ENCODE measurements around the gene CLVS2. TPM values are rescaled to one million over a fixed set of nuclear protein-coding genes. Genes with fewer than 3 reads are reported as not detected.

Gene CLVS2
- total and polyA plus RNA-seq, 2 experiments from 2014 or later: 0.08 to 0.66 TPM

DNA sequence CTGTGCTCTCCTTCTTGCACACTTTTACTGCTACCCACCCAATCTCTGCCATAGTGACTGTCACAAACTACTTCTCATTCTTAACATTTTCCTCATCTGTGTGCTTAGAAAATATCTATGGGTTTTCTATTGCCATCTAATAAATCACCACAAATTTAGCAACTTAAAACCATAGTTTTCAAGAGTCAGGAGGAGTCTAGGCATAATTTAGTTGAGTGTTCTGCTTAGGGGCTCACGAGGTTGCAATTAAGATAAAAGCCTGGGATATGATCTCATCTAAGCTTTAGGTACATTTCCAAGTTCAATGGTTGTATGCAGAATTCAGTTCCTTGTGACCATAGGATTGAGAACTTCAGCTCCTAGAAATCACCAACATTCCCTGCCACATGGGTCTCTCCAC lies 98.8 kb downstream of the CLVS2 start:
- H3K4me3 Mint-ChIP-seq: no peak overlapping the region
- TF ChIP-seq, protein P1, sequence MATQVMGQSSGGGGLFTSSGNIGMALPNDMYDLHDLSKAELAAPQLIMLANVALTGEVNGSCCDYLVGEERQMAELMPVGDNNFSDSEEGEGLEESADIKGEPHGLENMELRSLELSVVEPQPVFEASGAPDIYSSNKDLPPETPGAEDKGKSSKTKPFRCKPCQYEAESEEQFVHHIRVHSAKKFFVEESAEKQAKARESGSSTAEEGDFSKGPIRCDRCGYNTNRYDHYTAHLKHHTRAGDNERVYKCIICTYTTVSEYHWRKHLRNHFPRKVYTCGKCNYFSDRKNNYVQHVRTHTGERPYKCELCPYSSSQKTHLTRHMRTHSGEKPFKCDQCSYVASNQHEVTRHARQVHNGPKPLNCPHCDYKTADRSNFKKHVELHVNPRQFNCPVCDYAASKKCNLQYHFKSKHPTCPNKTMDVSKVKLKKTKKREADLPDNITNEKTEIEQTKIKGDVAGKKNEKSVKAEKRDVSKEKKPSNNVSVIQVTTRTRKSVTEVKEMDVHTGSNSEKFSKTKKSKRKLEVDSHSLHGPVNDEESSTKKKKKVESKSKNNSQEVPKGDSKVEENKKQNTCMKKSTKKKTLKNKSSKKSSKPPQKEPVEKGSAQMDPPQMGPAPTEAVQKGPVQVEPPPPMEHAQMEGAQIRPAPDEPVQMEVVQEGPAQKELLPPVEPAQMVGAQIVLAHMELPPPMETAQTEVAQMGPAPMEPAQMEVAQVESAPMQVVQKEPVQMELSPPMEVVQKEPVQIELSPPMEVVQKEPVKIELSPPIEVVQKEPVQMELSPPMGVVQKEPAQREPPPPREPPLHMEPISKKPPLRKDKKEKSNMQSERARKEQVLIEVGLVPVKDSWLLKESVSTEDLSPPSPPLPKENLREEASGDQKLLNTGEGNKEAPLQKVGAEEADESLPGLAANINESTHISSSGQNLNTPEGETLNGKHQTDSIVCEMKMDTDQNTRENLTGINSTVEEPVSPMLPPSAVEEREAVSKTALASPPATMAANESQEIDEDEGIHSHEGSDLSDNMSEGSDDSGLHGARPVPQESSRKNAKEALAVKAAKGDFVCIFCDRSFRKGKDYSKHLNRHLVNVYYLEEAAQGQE (IDR thresholded peaks at IDR 0.05; ENCODE audit: unreplicated experiment): no peak
- no peak for TF ChIP-seq NANOG (IDR thresholded peaks at IDR 0.05; ENCODE audit: borderline replicate concordance)
- no peak for TF ChIP-seq EZH2phosphoT487 (IDR thresholded peaks at IDR 0.05; ENCODE audit: unreplicated experiment)
- TF ChIP-seq, protein P2, sequence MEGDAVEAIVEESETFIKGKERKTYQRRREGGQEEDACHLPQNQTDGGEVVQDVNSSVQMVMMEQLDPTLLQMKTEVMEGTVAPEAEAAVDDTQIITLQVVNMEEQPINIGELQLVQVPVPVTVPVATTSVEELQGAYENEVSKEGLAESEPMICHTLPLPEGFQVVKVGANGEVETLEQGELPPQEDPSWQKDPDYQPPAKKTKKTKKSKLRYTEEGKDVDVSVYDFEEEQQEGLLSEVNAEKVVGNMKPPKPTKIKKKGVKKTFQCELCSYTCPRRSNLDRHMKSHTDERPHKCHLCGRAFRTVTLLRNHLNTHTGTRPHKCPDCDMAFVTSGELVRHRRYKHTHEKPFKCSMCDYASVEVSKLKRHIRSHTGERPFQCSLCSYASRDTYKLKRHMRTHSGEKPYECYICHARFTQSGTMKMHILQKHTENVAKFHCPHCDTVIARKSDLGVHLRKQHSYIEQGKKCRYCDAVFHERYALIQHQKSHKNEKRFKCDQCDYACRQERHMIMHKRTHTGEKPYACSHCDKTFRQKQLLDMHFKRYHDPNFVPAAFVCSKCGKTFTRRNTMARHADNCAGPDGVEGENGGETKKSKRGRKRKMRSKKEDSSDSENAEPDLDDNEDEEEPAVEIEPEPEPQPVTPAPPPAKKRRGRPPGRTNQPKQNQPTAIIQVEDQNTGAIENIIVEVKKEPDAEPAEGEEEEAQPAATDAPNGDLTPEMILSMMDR (conservative IDR thresholded peaks at IDR 0.05; ENCODE audit: low read depth in 2 of 2): no peak
- TF ChIP-seq EZH2 (IDR thresholded peaks at IDR 0.05; ENCODE audit: low read depth, unreplicated experiment): no peak
- TF ChIP-seq, protein P3, sequence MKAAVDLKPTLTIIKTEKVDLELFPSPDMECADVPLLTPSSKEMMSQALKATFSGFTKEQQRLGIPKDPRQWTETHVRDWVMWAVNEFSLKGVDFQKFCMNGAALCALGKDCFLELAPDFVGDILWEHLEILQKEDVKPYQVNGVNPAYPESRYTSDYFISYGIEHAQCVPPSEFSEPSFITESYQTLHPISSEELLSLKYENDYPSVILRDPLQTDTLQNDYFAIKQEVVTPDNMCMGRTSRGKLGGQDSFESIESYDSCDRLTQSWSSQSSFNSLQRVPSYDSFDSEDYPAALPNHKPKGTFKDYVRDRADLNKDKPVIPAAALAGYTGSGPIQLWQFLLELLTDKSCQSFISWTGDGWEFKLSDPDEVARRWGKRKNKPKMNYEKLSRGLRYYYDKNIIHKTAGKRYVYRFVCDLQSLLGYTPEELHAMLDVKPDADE (IDR thresholded peaks at IDR 0.05): no peak
- no peak for TF ChIP-seq ZNF114 (CRISPR knock-in tag; IDR thresholded peaks at IDR 0.05)
- TF ChIP-seq JUNB (IDR thresholded peaks at IDR 0.05; ENCODE audit: unreplicated experiment): no peak
- TF ChIP-seq POLR2AphosphoS5 (IDR thresholded peaks at IDR 0.05; ENCODE audit: low read depth): no peak
- no peak for TF ChIP-seq ZNF331 (CRISPR knock-in tag; IDR thresholded peaks at IDR 0.05; ENCODE audit: low read depth)
- TF ChIP-seq, protein P4, sequence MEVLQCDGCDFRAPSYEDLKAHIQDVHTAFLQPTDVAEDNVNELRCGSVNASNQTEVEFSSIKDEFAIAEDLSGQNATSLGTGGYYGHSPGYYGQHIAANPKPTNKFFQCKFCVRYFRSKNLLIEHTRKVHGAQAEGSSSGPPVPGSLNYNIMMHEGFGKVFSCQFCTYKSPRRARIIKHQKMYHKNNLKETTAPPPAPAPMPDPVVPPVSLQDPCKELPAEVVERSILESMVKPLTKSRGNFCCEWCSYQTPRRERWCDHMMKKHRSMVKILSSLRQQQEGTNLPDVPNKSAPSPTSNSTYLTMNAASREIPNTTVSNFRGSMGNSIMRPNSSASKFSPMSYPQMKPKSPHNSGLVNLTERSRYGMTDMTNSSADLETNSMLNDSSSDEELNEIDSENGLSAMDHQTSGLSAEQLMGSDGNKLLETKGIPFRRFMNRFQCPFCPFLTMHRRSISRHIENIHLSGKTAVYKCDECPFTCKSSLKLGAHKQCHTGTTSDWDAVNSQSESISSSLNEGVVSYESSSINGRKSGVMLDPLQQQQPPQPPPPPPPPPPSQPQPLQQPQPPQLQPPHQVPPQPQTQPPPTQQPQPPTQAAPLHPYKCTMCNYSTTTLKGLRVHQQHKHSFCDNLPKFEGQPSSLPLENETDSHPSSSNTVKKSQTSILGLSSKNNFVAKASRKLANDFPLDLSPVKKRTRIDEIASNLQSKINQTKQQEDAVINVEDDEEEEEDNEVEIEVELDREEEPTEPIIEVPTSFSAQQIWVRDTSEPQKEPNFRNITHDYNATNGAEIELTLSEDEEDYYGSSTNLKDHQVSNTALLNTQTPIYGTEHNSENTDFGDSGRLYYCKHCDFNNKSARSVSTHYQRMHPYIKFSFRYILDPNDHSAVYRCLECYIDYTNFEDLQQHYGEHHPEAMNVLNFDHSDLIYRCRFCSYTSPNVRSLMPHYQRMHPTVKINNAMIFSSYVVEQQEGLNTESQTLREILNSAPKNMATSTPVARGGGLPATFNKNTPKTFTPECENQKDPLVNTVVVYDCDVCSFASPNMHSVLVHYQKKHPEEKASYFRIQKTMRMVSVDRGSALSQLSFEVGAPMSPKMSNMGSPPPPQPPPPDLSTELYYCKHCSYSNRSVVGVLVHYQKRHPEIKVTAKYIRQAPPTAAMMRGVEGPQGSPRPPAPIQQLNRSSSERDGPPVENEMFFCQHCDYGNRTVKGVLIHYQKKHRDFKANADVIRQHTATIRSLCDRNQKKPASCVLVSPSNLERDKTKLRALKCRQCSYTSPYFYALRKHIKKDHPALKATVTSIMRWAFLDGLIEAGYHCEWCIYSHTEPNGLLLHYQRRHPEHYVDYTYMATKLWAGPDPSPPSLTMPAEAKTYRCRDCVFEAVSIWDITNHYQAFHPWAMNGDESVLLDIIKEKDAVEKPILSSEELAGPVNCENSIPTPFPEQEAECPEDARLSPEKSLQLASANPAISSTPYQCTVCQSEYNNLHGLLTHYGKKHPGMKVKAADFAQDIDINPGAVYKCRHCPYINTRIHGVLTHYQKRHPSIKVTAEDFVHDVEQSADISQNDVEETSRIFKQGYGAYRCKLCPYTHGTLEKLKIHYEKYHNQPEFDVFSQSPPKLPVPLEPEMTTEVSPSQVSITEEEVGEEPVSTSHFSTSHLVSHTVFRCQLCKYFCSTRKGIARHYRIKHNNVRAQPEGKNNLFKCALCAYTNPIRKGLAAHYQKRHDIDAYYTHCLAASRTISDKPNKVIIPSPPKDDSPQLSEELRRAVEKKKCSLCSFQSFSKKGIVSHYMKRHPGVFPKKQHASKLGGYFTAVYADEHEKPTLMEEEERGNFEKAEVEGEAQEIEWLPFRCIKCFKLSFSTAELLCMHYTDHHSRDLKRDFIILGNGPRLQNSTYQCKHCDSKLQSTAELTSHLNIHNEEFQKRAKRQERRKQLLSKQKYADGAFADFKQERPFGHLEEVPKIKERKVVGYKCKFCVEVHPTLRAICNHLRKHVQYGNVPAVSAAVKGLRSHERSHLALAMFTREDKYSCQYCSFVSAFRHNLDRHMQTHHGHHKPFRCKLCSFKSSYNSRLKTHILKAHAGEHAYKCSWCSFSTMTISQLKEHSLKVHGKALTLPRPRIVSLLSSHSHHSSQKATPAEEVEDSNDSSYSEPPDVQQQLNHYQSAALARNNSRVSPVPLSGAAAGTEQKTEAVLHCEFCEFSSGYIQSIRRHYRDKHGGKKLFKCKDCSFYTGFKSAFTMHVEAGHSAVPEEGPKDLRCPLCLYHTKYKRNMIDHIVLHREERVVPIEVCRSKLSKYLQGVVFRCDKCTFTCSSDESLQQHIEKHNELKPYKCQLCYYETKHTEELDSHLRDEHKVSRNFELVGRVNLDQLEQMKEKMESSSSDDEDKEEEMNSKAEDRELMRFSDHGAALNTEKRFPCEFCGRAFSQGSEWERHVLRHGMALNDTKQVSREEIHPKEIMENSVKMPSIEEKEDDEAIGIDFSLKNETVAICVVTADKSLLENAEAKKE (CRISPR knock-in tag; IDR thresholded peaks at IDR 0.05): no peak
- TF ChIP-seq STAT1 (IDR thresholded peaks at IDR 0.05; ENCODE audit: unreplicated experiment): no peak
- TF ChIP-seq CREB1 (CRISPR knock-in tag; IDR thresholded peaks at IDR 0.05; ENCODE audit: low read depth): no peak

More for the DNA sequence above, 98.8 kb downstream of the CLVS2 start:
- no peak overlapping the region for H3K27ac Mint-ChIP-seq
- H3K27ac ChIP-seq (ENCODE audit: low read depth): no peak overlapping the region
- H3K4me1 Mint-ChIP-seq: no peaks in the 10 kb centered on the region
- no peaks in the 10 kb centered on the region for H3K79me2 ChIP-seq (replicated peaks; ENCODE audit: insufficient read depth)
- H2AFZ ChIP-seq: no peak overlapping the region
- no peaks in the 10 kb centered on the region for H3K36me3 Mint-ChIP-seq (ENCODE audit: low read depth)
- no peak for ATAC-seq
- no peaks in the 10 kb centered on the region for H3K9me3 Mint-ChIP-seq
- no peaks in the 10 kb centered on the region for H3K9me2 ChIP-seq (ENCODE audit: insufficient read depth)
- H3K4me1 ChIP-seq (ENCODE audit: insufficient read depth): no peaks in the 10 kb centered on the region
- no peak for DNase-seq (ENCODE audit: low spot score)
- H3K4me3 ChIP-seq: no peak overlapping the region
- no peak overlapping the region for H3K4me2 ChIP-seq
- no peaks in the 10 kb centered on the region for H3F3A ChIP-seq (replicated peaks; ENCODE audit: low read depth)
- no peaks in the 10 kb centered on the region for H3K27me3 ChIP-seq (ENCODE audit: insufficient read depth)
- H3K36me3 ChIP-seq (ENCODE audit: insufficient read depth): no peaks in the 10 kb centered on the region
- H4K20me1 ChIP-seq (replicated peaks; ENCODE audit: insufficient read depth): no peaks in the 10 kb centered on the region
- no peaks in the 10 kb centered on the region for H3K27me3 Mint-ChIP-seq (ENCODE audit: insufficient read depth, low read depth, poor library complexity)

All from GM23338 (cell line).